HEK293 (cell line): ENCODE results near the gene EFCAB8.

Experiments
- CTCF ChIA-PET: fragments of 350-600 bp; formaldehyde crosslinking; extraction: SDS; loops from one replicate; lab custom pipeline; 2021; ENCODE audit warnings: antibody characterized with exemption; lab: Yijun Ruan, JAX
- POLR2A ChIA-PET: fragments of 300-600 bp; formaldehyde crosslinking; extraction: SDS; loops from one replicate; lab custom pipeline; 2020; ENCODE audit warnings: antibody characterized with exemption, inconsistent platforms; lab: Yijun Ruan, JAX
- H3K27ac ChIP-seq: fragments of 200-500 bp; sonication (Bioruptor generic); 2 replicates; pipeline ENCODE4 v1.5.1; 2014; ENCODE audit warnings: low read depth, low read length, control low read depth, inconsistent platforms; ENCODE audit errors: extremely low read depth
- H3K36me3 ChIP-seq, 2 experiments: fragments of 200-500 bp in 1 of 2; sonication (Bioruptor generic) in 1 of 2; 1 replicate in 1 of 2; 2 replicates in 1 of 2; pipeline ENCODE4 v1.5.1; 2014 to 2017; ENCODE audit warnings: inconsistent platforms in 2 of 2, low read length in 2 of 2; ENCODE audit not compliant: control insufficient read depth in 2 of 2, insufficient read depth in 1 of 2
- H3K4me1 ChIP-seq: fragments of 200-500 bp; sonication (Bioruptor generic); 2 replicates; pipeline ENCODE4 v1.5.1; 2014; ENCODE audit warnings: mild to moderate bottlenecking, low read length, inconsistent platforms; ENCODE audit not compliant: control insufficient read depth, insufficient read depth
- H3K4me3 ChIP-seq: 2 replicates; pipeline ENCODE4 v1.5.1; 2011; ENCODE audit warnings: low read depth, mild to moderate bottlenecking, control low read depth, low read length, moderate library complexity
- H3K9me3 ChIP-seq: fragments of 200-500 bp; sonication (Bioruptor generic); 2 replicates; pipeline ENCODE4 v1.5.1; 2014; ENCODE audit warnings: low read depth, low read length, inconsistent platforms; ENCODE audit not compliant: control insufficient read depth, insufficient read depth
- GFI1B ChIP-seq: fragments of 450-650 bp; formaldehyde crosslinking; IDR thresholded peaks from 2 replicates; pipeline ENCODE4 v1.5.1; 2016; ENCODE audit warnings: missing biosample characterization, missing genetic modification characterization
- HOXD13 ChIP-seq: sonication (generic); formaldehyde crosslinking; IDR thresholded peaks from 2 replicates; pipeline ENCODE4 v1.8.0; 2022; ENCODE audit warnings: missing genetic modification reagents, borderline replicate concordance
- SALL2 ChIP-seq: fragments of 450-650 bp; formaldehyde crosslinking; IDR thresholded peaks from 2 replicates; pipeline ENCODE4 v1.5.0; 2017; ENCODE audit warnings: missing biosample characterization, mild to moderate bottlenecking, missing genetic modification characterization, borderline replicate concordance
- SCRT1 ChIP-seq: fragments of 450-650 bp; formaldehyde crosslinking; IDR thresholded peaks from 2 replicates; pipeline ENCODE4 v1.5.1; 2016; ENCODE audit warnings: missing biosample characterization, missing genetic modification characterization, borderline replicate concordance
- SP2 ChIP-seq: fragments of 450-650 bp; formaldehyde crosslinking; IDR thresholded peaks from 2 replicates; pipeline ENCODE4 v1.5.1; 2016; ENCODE audit warnings: missing biosample characterization, missing genetic modification characterization
- ZFP41 ChIP-seq: fragments of 450-650 bp; formaldehyde crosslinking; IDR thresholded peaks from 2 replicates; pipeline ENCODE4 v1.5.1; 2016; ENCODE audit warnings: missing biosample characterization, missing genetic modification characterization, borderline replicate concordance
- ZIC2 ChIP-seq: fragments of 450-650 bp; formaldehyde crosslinking; IDR thresholded peaks from 2 replicates; pipeline ENCODE4 v1.5.1; 2016; ENCODE audit warnings: missing biosample characterization, missing genetic modification characterization
- ZNF132 ChIP-seq: fragments of 450-650 bp; formaldehyde crosslinking; IDR thresholded peaks from 2 replicates; pipeline ENCODE4 v1.5.1; 2017; ENCODE audit warnings: missing biosample characterization, missing genetic modification characterization, borderline replicate concordance
- ZNF140 ChIP-seq: fragments of 450-650 bp; formaldehyde crosslinking; IDR thresholded peaks from 2 replicates; pipeline ENCODE4 v1.5.1; 2016; ENCODE audit warnings: missing biosample characterization, missing genetic modification characterization
- ZNF155 ChIP-seq: fragments of 450-650 bp; formaldehyde crosslinking; IDR thresholded peaks from 2 replicates; pipeline ENCODE4 v1.5.1; 2016; ENCODE audit warnings: missing biosample characterization, missing genetic modification characterization
- ZNF335 ChIP-seq: fragments of 450-650 bp; formaldehyde crosslinking; conservative IDR thresholded peaks from 2 replicates; pipeline ENCODE4 v1.5.1; 2016; ENCODE audit warnings: missing biosample characterization, missing genetic modification characterization
- ZNF341 ChIP-seq: fragments of 450-650 bp; formaldehyde crosslinking; IDR thresholded peaks from 2 replicates; pipeline ENCODE4; 2016; ENCODE audit warnings: low read depth, missing biosample characterization, missing genetic modification characterization
- ZNF510 ChIP-seq: fragments of 450-650 bp; formaldehyde crosslinking; IDR thresholded peaks from 2 replicates; pipeline ENCODE4 v1.5.1; 2018; ENCODE audit warnings: mild to moderate bottlenecking, missing genetic modification characterization, missing biosample characterization; ENCODE audit not compliant: insufficient replicate concordance
- ZNF530 ChIP-seq: fragments of 450-650 bp; formaldehyde crosslinking; IDR thresholded peaks from 2 replicates; pipeline ENCODE4 v1.5.1; 2016; ENCODE audit warnings: low read depth, missing biosample characterization, missing genetic modification characterization
- ZNF600 ChIP-seq: fragments of 450-650 bp; formaldehyde crosslinking; IDR thresholded peaks from 2 replicates; pipeline ENCODE4 v1.5.1; 2016; ENCODE audit warnings: missing biosample characterization, missing genetic modification characterization
- ZNF626 ChIP-seq: fragments of 450-650 bp; sonication (Bioruptor Pico); formaldehyde crosslinking; IDR thresholded peaks from 2 replicates; pipeline ENCODE4 v1.5.1; 2018; ENCODE audit warnings: missing biosample characterization, missing genetic modification characterization, inconsistent platforms
- ZNF664 ChIP-seq: fragments of 450-650 bp; formaldehyde crosslinking; IDR thresholded peaks from 2 replicates; pipeline ENCODE4 v1.5.1; 2016; ENCODE audit warnings: missing biosample characterization, missing genetic modification characterization
- TF ChIP-seq, protein P1 (sequence below): fragments of 450-650 bp; formaldehyde crosslinking; IDR thresholded peaks from 2 replicates; pipeline ENCODE4 v1.5.1; 2016; ENCODE audit warnings: missing biosample characterization, missing genetic modification characterization
- TF ChIP-seq, protein P2 (sequence below): fragments of 450-650 bp; formaldehyde crosslinking; IDR thresholded peaks from 2 replicates; pipeline ENCODE4 v1.5.1; 2016; ENCODE audit warnings: missing biosample characterization, missing genetic modification characterization
- TF ChIP-seq, protein P3 (sequence below): fragments of 450-650 bp; formaldehyde crosslinking; IDR thresholded peaks from 2 replicates; pipeline ENCODE4 v1.5.1; 2016; ENCODE audit warnings: missing biosample characterization, missing genetic modification characterization
- TF ChIP-seq, protein P4 (sequence below): fragments of 450-650 bp; formaldehyde crosslinking; IDR thresholded peaks from 2 replicates; pipeline ENCODE4 v1.5.1; 2016; ENCODE audit warnings: missing biosample characterization, missing genetic modification characterization, low read depth
- TF ChIP-seq, protein P5 (sequence below): fragments of 450-650 bp; formaldehyde crosslinking; IDR thresholded peaks from 2 replicates; pipeline ENCODE4 v1.5.1; 2016; ENCODE audit warnings: missing biosample characterization, missing genetic modification characterization

Gene EFCAB8

DNA sequence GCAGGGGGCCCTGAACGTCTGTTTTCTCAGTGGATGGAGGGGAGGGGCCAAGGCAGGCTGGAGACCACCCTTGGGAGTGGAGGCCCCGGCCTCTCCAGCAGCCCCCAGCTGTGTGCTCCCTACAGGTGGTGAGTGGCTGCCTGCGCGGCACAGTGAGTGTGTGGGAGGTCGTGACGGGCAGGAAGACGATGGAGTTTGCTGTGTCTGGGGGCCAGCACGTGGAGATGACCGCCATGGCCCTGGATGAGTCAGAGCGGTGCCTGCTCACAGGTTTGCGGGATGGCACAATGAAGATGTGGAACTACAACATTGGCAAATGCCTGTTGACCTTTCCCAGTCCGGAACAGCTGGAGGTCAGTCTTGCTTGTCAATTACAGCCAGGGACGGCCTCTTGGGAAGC, 52.6 kb downstream of the EFCAB8 start:
- no peak overlapping the region for H3K4me3 ChIP-seq
- H3K4me1 ChIP-seq, result no peaks in the 10 kb centered on the region
- H3K36me3 ChIP-seq, result no peaks in the 10 kb centered on the region
- no peak for TF ChIP-seq ZNF132 (tag by site-specific recombination)
- peak; percentile 31; the same call in 1 of the 2 replicates for TF ChIP-seq ZIC2 (tag by site-specific recombination)
- POLR2A ChIA-PET, result no interaction called here
- H3K9me3 ChIP-seq, result no peaks in the 10 kb centered on the region
- no peak overlapping the region for H3K27ac ChIP-seq
- CTCF ChIA-PET, result interaction anchor here (0.6 kb wide), 2 partner anchors 34 to 185 kb away, joined by 3 to 4 read pairs; no protein-coding TSS in a partner anchor

DNA sequence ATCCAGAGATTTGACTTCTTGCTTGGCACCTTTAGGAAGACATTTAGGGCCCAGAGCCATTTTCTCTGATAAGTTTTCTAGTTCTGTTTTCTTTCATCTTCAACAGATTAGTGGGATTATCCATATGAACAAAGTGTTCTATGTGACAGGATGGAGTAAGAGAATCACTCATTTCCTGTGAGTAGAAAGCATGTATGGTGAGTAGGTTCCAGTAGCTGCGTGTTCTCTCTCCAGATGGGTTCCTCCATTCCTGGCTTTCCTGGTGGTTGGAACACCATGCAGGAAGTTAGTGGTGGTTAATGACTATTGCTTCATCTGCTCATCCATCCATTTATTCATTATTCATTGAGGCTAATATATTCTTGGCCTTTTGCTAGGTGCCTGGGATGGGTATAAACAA, 54.0 kb downstream of the EFCAB8 start:
- H3K27ac ChIP-seq, result no peak overlapping the region
- no peaks in the 10 kb centered on the region for H3K9me3 ChIP-seq
- H3K4me1 ChIP-seq, result no peaks in the 10 kb centered on the region
- CTCF ChIA-PET, result interaction anchor here (1.6 kb wide), 1 partner anchor 10 kb away, joined by 5 read pairs; no protein-coding TSS in a partner anchor
- H3K36me3 ChIP-seq, result no peaks in the 10 kb centered on the region
- no peak overlapping the region for H3K4me3 ChIP-seq
- POLR2A ChIA-PET, result no interaction called here
- no peak for TF ChIP-seq ZNF600 (tag by site-specific recombination)
- no peak for TF ChIP-seq ZNF155 (tag by site-specific recombination)
- TF ChIP-seq ZNF626, result no peak
- no peak for TF ChIP-seq ZNF140
- no peak for TF ChIP-seq ZFP41
- no peak for TF ChIP-seq ZNF530
- TF ChIP-seq SP2 (tag by site-specific recombination), result no peak
- no peak for TF ChIP-seq ZNF341 (tag by site-specific recombination)
- no peak for TF ChIP-seq GFI1B
- no peak for TF ChIP-seq ZNF335
- TF ChIP-seq, protein P1, sequence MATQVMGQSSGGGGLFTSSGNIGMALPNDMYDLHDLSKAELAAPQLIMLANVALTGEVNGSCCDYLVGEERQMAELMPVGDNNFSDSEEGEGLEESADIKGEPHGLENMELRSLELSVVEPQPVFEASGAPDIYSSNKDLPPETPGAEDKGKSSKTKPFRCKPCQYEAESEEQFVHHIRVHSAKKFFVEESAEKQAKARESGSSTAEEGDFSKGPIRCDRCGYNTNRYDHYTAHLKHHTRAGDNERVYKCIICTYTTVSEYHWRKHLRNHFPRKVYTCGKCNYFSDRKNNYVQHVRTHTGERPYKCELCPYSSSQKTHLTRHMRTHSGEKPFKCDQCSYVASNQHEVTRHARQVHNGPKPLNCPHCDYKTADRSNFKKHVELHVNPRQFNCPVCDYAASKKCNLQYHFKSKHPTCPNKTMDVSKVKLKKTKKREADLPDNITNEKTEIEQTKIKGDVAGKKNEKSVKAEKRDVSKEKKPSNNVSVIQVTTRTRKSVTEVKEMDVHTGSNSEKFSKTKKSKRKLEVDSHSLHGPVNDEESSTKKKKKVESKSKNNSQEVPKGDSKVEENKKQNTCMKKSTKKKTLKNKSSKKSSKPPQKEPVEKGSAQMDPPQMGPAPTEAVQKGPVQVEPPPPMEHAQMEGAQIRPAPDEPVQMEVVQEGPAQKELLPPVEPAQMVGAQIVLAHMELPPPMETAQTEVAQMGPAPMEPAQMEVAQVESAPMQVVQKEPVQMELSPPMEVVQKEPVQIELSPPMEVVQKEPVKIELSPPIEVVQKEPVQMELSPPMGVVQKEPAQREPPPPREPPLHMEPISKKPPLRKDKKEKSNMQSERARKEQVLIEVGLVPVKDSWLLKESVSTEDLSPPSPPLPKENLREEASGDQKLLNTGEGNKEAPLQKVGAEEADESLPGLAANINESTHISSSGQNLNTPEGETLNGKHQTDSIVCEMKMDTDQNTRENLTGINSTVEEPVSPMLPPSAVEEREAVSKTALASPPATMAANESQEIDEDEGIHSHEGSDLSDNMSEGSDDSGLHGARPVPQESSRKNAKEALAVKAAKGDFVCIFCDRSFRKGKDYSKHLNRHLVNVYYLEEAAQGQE (tag by site-specific recombination), result no peak
- TF ChIP-seq, all 188 proteins: peak for 0

DNA sequence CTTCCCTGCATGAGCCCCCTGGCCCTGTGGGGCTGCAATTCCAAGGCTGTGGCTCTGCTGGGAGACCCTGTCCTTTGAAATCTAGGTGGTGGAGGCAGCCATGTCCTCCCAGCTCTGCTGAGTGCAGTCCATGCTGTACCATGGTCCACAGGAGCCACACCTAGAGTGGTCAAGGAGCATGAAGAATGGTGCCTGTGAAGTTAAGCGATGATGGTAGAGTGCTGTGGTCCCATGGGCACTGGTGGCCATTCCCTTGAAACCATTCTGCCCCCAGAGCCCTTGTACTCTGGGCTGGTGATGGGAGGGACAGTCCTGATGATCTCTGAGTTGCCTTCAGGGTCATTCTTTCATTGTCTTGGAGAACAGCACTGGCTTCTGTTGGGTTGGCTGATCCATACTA, 55.3 kb downstream of the EFCAB8 start:
- POLR2A ChIA-PET, result no interaction called here
- CTCF ChIA-PET, result interaction anchor here (1.6 kb wide), 1 partner anchor 12 kb away, joined by 5 read pairs; no protein-coding TSS in a partner anchor
- TF ChIP-seq, protein P2, sequence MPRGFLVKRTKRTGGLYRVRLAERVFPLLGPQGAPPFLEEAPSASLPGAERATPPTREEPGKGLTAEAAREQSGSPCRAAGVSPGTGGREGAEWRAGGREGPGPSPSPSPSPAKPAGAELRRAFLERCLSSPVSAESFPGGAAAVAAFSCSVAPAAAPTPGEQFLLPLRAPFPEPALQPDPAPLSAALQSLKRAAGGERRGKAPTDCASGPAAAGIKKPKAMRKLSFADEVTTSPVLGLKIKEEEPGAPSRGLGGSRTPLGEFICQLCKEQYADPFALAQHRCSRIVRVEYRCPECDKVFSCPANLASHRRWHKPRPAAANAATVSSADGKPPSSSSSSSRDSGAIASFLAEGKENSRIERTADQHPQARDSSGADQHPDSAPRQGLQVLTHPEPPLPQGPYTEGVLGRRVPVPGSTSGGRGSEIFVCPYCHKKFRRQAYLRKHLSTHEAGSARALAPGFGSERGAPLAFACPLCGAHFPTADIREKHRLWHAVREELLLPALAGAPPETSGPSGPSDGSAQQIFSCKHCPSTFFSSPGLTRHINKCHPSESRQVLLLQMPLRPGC, result no peak
- TF ChIP-seq ZNF664 (tag by site-specific recombination), result no peak
- no peak for TF ChIP-seq SCRT1 (tag by site-specific recombination)
- no peak for TF ChIP-seq ZNF132 (tag by site-specific recombination)
- no peak for TF ChIP-seq ZNF510
- TF ChIP-seq, protein P3, sequence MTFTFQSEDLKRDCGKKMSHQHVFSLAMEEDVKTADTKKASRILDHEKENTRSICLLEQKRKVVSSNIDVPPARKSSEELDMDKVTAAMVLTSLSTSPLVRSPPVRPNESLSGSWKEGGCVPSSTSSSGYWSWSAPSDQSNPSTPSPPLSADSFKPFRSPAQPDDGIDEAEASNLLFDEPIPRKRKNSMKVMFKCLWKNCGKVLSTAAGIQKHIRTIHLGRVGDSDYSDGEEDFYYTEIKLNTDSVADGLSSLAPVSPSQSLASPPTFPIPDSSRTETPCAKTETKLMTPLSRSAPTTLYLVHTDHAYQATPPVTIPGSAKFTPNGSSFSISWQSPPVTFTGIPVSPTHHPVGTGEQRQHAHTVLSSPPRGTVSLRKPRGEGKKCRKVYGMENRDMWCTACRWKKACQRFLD, result no peak
- TF ChIP-seq, protein P4, sequence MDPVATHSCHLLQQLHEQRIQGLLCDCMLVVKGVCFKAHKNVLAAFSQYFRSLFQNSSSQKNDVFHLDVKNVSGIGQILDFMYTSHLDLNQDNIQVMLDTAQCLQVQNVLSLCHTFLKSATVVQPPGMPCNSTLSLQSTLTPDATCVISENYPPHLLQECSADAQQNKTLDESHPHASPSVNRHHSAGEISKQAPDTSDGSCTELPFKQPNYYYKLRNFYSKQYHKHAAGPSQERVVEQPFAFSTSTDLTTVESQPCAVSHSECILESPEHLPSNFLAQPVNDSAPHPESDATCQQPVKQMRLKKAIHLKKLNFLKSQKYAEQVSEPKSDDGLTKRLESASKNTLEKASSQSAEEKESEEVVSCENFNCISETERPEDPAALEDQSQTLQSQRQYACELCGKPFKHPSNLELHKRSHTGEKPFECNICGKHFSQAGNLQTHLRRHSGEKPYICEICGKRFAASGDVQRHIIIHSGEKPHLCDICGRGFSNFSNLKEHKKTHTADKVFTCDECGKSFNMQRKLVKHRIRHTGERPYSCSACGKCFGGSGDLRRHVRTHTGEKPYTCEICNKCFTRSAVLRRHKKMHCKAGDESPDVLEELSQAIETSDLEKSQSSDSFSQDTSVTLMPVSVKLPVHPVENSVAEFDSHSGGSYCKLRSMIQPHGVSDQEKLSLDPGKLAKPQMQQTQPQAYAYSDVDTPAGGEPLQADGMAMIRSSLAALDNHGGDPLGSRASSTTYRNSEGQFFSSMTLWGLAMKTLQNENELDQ (tag by site-specific recombination), result no peak
- TF ChIP-seq SALL2 (tag by site-specific recombination), result no peak
- TF ChIP-seq HOXD13 (CRISPR knock-in tag), result no peak
- TF ChIP-seq, protein P5, sequence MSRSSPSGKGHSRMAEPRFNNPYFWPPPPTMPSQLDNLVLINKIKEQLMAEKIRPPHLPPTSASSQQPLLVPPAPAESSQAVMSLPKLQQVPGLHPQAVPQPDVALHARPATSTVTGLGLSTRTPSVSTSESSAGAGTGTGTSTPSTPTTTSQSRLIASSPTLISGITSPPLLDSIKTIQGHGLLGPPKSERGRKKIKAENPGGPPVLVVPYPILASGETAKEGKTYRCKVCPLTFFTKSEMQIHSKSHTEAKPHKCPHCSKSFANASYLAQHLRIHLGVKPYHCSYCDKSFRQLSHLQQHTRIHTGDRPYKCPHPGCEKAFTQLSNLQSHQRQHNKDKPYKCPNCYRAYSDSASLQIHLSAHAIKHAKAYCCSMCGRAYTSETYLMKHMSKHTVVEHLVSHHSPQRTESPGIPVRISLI (tag by site-specific recombination), result no peak
- Histone ChIP-seq H3K27ac (no peak overlapping the region), H3K9me3 (no peaks in the 10 kb centered on the region), H3K4me1 (no peaks in the 10 kb centered on the region), H3K36me3 (no peaks in the 10 kb centered on the region), H3K4me3 (no peak overlapping the region)
